Fibroblast of skin of abdomen (primary cell): ENCODE measurements around the gene TBC1D25.
"Not testable (repeated sequence)": the region's sequence is repeated elsewhere in the genome, so short reads cannot be mapped to it uniquely, and the experiment has no call there.

Source experiments
- DNase-seq: peaks from one replicate; pipeline ENCODE4 v3.0.0-alpha.2; 2013

The TBC1D25 gene

DNA sequence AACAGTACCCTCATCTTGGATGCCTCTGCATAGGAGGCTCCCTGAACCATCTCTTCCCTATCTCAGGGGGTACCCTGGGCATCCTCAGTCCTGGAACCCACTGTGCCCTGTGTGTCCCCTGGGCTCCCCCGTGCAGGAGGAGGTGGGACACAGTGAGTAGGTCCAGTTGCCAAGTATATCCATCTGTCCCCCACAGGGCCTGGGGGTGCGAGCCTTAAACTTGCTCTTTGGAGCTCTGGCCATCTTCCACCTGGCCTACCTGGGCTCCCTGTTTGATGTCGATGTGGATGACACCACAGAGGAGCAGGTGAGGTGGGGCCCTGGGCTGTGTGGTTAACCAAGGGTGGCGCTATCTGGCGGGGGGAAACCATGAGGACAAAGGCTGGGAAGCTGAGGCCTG, 22.5 kb upstream of the TBC1D25 start:
- DNase-seq: no peak

DNA sequence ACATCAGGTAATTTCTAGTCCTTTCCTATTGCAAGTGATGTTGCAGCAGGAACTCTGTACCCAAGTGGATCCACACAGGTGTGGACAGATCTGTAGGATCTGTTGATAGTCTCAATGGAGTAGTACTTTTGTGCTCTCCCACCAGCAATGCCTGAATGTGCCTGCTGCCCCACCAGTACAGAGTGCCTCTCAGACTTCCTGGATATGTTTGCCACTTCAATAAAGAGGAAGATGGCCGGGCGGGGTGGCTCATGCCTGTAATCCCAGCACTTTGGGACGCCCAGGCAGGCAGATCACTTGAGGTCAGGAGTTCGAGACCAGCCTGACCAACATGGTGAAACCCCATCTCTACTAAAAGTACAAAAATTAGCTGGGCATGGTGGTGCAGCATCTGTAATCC, 20.0 kb upstream of the TBC1D25 start:
- not testable (repeated sequence) for DNase-seq

DNA sequence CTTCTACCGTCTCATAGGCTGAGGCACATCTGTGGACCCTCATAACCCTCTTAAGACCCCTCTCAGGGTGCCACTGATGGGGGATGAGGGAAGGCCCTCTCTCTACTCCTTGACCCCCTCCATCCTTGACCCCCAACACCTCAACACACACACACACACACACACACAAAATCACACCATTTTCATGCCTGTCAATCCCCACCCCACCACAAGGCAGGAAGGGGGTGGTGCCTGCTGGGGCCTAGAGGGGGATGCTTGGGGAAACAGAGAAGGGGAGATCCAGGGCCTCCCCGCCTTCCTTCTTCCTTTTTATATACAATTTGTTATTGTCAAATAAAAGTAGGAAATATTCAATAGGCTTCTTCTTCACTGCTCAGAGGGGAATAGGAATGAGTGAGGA, 19.1 kb upstream of the TBC1D25 start:
- no peak for DNase-seq

DNA sequence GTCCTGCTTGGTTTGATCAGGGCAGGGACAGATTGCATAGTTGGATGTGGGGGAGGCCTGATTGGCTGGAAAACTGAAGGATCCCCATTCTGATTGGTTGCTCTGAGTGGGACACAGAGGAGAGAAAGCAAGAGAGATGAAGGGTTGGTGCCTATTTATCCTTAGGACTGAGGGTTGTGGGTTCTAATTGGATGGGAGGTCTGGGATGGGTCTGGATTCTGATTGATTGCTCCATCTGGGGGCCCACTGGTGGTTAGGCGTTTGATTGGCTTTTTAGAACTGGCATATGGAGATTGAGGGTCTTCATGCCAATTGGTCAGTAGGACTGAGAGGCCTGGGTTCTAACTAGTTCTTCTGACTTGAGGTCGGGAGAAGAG, 18.6 kb upstream of the TBC1D25 start:
- no peak for DNase-seq

DNA sequence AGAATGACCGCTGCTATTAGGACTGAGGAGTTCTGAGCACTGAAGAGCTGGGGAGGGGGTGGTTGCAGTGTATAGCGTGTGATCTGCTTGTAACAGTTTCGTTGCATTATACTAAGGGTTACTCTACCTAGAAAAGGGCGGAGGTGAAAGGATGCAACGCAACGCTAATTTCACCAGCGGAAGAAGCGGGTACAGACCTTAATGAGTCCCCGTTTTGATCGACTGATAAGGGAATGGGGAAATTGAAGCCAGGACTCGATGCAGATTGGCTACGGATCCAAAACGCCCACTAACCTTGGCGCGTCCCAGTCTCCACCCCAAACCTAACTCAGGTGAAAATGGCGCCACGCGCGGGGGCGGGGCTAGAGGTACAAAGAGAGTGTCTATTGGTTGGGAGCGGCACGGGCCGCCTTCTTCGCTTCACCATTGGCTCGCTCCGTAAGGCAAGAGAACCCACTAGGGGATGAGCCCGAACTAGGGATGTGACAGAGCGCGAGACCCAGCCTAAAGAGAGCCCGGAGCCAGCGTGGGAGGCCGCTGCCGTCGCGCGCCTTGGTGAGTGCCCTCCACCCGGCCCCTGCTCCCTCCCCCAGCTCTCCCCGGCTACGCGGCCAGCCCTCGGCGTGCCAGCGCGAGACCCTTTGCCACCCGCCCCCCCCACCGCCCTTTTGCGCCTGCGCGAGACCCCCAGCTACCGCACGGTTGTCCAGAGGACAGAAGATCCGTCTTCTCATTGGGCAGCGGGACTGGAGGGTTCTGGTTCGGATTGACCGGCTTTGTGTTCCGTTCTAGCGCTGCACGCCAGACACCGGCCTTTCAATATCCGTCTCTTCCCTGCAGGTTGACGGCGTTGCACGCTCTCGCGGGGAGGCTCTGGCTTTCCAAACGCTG, 17.9 kb upstream of the TBC1D25 start, which contains the start of gene EBP:
Gene EBP (plus strand): TSS at position 456 of the 891 bp plus-strand sequence. CDS start 1,964 bp downstream, outside the sequence.
- DNase-seq: peak; percentile 84

DNA sequence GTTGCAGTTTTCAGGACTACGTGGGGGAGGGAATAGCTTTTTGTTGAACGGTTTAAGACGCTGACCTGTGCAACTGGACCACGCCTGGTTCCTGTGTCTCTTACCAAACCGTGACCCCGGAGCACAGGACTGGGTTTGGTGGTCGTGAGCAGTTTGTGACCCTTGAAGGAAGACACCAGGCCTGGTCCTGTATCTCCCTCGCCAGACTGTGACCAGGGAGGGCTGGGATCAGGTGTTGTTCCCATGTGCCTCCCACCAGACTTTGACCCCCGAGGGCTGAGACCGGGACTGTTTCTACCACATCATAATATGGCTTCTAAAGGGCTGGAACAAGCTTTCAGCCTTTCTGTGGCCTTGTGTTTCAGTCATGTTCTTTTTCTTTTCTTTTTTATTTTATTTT, 17.2 kb upstream of the TBC1D25 start:
- no peak for DNase-seq

DNA sequence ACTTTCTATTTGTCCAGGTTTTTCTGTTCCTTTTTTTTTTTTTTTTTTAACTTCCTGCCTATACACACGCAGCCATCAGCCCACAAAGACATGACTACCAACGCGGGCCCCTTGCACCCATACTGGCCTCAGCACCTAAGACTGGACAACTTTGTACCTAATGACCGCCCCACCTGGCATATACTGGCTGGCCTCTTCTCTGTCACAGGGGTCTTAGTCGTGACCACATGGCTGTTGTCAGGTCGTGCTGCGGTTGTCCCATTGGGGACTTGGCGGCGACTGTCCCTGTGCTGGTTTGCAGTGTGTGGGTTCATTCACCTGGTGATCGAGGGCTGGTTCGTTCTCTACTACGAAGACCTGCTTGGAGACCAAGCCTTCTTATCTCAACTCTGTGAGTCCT, 15.8 kb upstream of the TBC1D25 start:
- DNase-seq: no peak

DNA sequence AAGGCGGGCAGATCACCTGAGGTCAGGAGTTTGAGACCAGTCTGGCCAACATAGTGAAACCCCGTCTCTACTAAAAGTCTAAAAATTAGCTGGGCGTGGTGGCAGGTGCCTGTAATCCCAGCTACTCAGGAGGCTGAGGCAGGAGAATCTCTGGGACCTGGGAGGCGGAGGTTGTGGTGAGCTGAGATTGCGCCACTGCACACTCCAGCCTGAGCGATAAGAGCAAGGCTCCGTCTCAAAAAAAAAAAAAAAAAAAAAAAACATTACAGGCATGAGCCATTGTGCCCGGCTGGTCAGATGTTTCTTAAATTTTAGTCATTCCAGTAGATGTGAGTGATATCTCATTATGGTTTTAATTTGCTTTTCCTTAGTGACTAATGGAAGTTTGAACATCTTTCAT, 13.7 kb upstream of the TBC1D25 start:
- DNase-seq: peak; percentile 24

DNA sequence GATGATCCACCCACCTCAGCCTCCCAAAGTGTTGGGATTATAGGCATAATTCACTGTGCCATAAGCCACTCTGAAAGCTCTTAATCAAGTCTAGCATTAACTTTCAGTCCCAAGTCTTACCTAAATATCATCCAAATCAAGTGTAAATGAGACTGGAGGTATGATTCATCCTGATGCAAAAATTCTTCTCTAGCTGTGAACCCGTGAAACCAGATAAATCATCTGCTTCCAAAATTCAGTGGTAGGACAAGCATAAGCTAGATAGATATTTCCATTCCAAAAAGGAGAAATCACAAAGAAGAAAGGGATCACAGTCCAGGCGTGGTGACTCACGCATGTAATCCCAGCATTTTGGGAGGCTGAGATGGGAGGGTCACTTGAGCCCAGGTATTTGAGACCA, 8.8 kb upstream of the TBC1D25 start:
- peak; percentile 21 for DNase-seq

DNA sequence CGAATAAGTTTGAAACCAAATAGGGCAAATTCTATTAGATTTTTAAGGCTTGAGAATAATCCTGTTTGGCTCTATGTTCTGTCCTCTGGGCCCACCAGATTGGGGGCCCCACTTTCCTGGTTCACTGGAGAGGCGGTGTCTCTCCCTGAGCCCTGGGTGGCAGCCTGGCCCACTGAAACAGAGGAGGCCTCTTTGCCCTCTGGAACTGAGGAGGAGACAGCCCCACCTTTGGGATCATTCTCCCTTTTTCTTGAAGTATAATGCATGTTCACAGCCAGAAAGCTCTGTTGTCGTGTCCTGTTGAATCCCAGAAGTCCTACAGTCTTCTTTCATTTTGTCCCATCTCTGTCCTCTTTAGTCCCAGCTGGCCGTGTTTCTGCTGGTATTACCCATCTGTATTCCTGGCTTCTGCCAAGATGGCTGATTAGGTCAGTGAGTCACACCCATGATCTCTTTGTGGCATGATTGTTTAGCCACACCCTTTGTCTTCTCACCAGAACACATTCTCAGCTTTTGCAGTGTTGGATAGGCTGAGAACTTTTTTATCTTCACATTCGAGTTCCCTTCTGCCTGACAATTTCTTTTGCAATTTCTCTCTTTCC, 8.1 kb upstream of the TBC1D25 start:
- peak; percentile 48 for DNase-seq

DNA sequence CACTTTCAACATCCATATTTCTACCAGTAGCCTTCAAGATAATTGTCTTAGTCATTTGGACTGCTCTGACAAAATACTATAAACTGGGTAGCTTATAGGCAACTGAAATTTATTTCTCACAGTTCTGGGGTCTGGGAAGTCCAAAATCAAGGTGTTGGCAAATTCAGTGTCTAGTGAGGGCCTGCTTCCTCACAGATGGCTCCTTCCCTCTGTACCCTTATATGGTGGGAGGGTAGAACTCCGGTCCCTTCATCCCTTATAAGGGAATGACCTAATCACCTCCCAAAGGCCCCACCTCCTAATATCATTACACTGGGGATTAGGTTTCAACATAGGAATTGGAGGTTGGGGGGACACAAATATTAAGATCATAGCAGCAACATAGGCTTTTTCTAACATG, 7.4 kb upstream of the TBC1D25 start:
- DNase-seq: no peak

DNA sequence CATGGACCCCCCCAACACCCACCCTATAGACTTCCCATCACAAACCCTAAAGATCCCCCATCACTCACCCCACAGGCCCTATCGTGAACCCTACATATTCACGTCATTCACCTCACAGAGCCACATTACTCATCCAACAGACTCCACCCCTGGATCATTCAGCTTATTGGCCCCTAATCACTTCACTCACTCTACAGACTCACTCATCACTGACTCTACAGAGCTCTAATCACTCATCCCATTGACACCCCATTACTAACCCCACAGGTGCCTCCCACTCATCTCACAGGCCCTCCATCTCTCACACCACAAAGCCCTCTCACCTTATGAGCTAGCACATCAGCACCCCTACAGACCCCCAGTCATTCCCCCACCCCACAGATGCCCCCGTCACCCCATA, 6.3 kb upstream of the TBC1D25 start:
- no peak for DNase-seq

DNA sequence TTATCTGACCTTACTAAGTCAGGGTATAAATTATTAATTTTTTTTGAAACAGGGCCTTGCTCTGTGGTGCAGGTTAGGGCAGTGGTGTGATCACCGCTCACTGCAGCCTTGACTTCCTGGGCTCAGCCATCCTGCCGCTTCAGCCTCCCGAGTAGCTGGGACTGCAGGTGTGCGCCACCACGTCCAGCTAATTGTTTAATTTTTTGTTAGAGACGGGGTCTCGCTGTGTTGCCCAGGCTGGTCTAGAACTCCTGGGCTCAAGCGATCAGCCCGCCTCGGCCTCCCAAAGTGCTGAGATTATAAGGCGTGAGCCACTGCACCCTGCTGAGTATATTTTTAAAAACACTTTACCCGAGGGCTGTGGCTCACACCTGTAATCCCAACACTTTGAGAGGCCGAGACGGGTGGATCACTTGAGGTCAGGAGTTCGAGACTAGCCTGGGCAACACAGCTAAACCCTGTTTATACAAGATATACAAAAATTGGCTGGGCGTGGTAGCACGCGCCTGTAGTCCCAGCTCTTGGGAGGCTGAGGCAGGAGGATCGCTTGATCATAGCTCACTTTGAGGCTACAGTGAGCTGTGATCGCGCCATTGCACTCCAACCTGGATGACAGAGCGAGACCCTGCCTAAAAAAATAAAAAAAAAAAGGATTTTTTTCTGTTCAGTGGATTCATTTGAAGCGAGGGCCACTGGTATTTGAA, 721 bp upstream of the TBC1D25 start:
- DNase-seq: no peak

DNA sequence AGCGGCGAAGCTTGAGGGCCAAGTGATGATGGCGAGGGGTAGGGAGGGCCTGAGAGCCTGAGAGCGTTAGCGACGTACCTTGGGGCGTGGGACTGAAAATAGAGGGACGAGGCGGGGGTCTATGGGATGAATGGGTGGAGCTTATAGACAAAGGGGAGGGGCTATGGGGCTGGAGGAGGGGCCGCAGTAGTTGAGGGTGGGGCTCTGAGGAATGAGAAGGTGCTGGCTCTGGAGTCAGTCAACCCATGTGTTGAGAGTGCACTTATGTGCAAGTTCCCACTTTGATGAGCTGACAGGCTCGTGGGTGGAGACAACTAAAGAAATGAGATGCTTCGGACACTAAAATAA, 488 bp downstream of the TBC1D25 start:
- peak; percentile 14 for DNase-seq

DNA sequence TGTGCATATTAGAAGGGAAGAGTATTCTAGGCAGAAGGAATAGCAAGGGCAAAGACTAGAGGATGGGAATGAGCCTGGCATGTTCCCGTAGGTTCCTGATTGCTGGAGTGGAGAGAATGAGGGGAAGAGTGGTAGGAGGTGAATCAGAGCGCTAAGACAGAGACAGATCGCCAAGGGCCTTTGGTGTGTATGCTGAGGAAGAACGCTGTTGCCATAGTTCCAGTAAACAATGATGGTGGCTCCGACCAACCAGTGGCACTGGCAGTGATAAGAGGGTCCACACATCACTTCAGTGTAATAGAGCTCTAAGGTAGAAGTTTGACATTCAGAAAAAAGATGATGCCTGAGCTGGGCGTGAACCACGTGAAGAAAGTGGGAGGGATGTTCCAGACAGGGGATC, 966 bp downstream of the TBC1D25 start:
- DNase-seq: no peak

DNA sequence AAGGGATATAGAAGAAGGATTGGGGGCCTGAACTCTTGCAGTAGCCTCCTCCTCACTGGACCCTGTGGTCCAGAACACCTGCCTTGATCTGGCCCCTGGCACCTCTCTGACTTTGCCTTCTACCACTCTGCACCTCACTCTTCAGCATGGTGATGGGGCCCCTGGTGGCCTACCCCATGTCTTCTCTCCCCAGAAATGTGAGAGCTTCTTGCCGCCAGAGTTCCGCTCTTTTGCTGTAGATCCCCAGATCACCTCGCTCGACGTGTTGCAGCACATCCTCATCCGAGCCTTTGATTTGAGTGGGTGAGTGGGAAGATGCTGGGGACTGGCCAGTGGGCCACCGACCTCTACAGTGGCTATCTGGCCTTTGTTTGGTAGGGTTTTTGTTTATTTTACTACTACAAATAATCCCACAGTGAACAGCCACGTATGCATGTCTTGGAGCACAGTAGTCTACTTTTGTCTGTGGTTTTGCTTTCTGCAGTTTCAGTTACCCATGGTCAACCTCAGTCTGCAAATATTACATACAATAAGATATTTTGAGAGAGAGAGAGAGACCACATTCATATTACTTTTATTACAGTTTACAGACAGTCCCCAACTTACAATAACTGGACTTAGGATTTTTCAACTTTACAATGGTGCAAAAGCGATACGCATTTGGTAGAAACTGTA, 1.8 kb downstream of the TBC1D25 start:
- no peak for DNase-seq

DNA sequence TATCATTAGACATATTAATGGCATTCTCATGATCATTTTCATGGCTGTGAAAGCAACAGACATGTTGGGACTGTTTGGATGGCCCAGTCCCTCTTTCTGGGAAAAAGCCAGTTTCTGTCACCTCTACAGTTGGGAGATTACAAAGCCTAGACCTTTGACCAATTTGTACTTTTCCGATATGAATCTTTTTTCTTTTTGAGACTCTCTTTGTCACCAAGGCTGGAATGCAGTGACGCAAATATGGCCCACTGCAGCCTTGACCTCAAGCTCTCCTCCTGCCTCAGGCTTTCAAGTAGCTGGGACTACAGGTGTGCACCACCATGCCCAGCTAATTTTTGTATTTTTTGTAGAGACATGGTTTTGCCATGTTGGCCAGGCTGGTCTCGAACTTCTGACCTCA, 9.4 kb downstream of the TBC1D25 start:
- DNase-seq: no peak

DNA sequence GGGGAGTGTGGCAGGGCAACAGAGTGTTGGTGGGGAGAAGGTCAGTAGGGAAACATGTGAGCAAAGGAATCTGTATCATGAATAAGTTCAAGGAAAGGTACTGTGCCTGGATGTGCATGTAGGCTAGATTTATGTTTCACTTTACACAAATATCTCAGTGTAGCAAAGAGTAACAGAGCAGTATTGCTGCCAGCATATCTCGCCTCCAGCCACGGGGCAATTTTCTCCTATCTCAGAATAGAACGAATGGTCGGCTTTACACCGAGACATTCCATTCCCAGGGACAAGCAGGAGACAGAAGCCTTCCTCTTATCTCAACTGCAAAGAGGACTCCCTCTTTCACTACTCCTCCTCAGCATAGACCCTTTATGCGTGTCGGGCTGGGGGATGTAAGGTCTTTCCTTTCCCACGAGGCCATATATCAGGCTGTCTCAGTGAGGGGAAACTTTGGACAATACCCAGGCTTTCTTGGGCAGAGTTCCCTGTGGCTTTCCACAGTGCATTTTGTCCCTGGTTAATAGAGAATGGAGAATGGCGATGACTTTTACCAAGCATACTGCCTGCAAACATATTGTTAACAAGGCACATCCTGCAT, 16.3 kb downstream of the TBC1D25 start:
- DNase-seq: not testable (repeated sequence)

DNA sequence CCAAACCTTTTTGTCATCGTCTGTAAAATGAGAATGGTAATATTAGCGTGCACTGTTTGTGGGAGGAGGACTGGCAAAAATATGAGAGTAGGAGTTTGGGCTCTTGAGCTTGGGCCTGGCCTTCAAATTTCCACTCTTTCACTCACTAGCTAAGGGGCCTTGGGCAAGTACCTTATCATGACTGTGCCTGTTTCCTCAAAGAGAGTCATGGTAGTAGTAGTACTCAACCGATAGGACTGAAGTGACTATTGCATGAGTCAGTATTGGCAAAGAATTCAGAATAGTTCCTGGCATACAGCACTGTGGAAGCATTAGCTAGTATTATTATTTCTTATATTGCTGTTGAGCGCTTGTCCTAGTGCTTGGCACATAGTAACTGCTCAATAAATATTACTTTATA, 18.8 kb downstream of the TBC1D25 start:
- peak; percentile 59 for DNase-seq

DNA sequence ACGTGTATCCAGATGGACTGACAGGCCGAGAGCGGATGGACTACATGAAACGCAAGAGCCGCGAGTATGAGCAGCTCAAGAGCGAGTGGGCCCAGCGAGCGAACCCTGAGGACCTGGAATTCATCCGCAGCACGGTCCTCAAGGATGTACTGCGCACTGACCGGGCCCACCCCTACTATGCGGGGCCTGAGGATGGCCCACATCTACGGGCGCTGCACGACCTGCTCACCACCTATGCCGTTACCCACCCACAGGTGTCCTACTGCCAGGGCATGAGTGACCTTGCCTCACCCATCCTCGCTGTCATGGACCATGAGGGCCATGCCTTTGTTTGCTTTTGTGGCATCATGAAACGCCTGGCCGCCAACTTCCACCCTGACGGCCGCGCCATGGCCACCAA, 20.1 kb downstream of the TBC1D25 start:
- DNase-seq: no peak

DNA sequence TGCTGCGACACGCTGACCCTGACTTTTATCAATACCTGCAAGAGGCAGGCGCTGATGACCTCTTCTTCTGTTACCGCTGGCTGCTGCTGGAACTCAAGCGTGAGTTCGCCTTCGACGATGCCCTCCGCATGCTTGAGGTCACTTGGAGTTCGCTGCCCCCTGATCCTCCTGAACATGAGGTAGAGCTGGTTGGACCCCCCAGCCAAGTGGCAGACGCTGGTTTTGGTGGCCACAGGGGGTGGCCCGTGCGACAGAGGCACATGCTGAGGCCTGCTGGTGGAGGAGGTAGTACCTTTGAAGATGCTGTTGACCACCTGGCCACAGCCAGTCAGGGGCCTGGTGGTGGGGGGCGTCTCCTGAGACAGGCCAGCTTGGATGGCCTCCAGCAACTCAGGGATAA, 20.5 kb downstream of the TBC1D25 start:
- no peak for DNase-seq

DNA sequence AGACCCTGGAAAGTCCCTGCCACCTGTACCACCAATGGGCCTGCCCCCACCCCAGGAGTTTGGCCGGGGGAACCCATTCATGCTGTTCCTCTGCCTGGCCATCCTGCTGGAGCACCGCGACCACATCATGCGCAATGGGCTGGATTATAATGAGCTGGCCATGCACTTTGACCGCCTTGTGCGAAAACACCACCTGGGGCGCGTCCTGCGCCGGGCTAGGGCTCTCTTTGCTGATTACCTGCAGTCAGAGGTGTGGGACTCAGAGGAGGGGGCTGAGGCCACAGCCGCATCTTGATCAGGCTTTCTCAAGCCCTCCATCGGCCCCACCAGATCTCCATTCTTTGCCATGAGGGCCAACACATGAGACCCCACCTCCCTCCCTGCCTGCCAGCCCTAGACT, 21.2 kb downstream of the TBC1D25 start:
- no peak for DNase-seq

DNA sequence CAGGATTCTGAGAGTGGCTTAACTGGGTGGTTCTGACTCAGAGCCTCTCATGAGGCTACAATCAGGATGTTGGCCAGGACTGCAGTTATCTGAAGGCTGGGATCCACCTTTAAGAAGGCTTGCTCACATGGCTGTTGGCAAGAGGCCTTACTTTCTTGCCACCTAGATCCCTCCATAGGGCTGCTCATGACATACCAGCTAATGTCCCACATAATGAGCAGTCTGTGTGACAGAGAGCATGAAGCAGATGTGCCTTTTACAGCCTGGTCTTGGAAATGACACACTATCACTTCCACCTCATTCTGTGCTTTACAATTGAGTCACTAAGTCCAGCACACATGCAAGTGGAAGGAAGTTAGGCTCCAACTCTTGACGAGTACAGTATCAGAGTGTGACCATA, 30.4 kb downstream of the TBC1D25 start:
- DNase-seq: no peak
